ENCODE results near the gene CPZ. TPM values are rescaled to one million over a fixed set of nuclear protein-coding genes. Genes with fewer than 3 reads are reported as not detected.

Gene CPZ
- total and polyA plus RNA-seq, 10 of the 15 experiments (the other 5 are each of a cell fraction or from before 2014, with no cell fraction given), result not detected

DNA sequence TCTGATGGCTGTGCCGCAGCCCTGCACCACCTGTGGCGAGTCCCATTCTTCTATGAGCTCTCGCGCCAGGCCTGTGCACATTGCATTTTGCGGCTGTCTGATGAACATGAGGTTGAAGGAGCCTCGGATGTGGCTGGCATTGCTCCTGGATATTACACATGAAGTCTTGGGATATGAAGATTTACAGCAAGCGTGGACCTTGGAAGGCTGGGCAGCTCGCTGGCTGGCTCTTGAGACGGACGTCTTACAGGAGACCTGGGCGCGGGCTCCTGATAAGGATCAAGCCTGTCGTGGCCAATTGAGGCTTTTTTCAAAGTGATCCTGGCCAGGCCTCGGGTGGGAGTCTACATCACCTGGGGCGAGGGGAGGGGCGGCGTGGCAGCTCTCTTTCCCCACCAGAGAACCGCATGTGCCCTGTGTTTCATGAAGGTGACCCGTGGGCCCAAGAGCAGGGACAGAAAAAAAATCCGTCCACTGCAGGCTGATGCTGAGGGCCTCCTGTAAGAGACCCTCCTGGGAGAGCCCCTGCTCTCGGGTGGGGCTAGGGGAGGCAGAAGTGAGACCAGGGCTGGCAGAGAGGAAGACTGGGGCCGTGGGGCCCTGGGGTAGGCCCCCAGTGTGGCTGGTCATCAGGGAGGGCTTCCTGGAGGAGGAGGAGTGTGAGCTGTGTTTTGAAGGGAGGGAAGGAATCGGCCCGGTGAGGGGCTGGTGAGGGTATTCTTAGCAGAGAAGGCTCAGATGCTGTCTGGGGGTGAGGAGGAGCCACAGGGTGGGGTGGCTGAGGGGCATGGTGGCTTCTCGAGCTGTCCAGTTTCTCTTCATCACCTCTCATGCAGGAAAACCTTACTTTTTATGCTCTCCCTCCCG is 23.6 kb downstream of the CPZ start (continued):
- no peak for TF ChIP-seq SMAD1 (IDR thresholded peaks at IDR 0.05; ENCODE audit: low read depth, partially characterized antibody)
- TF ChIP-seq, protein P1, sequence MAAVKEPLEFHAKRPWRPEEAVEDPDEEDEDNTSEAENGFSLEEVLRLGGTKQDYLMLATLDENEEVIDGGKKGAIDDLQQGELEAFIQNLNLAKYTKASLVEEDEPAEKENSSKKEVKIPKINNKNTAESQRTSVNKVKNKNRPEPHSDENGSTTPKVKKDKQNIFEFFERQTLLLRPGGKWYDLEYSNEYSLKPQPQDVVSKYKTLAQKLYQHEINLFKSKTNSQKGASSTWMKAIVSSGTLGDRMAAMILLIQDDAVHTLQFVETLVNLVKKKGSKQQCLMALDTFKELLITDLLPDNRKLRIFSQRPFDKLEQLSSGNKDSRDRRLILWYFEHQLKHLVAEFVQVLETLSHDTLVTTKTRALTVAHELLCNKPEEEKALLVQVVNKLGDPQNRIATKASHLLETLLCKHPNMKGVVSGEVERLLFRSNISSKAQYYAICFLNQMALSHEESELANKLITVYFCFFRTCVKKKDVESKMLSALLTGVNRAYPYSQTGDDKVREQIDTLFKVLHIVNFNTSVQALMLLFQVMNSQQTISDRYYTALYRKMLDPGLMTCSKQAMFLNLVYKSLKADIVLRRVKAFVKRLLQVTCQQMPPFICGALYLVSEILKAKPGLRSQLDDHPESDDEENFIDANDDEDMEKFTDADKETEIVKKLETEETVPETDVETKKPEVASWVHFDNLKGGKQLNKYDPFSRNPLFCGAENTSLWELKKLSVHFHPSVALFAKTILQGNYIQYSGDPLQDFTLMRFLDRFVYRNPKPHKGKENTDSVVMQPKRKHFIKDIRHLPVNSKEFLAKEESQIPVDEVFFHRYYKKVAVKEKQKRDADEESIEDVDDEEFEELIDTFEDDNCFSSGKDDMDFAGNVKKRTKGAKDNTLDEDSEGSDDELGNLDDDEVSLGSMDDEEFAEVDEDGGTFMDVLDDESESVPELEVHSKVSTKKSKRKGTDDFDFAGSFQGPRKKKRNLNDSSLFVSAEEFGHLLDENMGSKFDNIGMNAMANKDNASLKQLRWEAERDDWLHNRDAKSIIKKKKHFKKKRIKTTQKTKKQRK (IDR thresholded peaks at IDR 0.05; ENCODE audit: low read depth, low read length), result no peak

DNA sequence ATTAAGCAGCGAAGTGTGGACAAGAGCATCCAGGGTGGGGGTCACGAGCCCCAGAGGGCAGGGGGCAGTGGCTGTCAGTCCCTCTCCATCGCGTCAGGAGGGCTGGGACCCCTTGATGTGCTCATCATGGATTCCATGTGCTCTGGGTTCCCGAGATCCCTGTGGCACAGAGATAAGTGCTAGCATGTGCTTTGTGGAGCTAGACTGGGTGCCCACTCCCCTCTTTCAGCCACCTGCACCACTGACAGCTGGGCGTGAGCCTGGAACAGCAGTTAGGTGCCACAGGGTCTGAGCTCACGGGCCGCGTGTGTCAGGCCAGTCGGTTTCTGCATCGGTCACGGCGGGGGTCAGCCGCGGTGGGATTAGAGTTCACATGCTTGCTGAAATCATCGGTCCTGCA is 24.3 kb downstream of the CPZ start:
- in situ Hi-C loops (cut with MboI), result loop anchor here (10.0 kb wide), 1 partner anchor 308 kb away; no protein-coding TSS in a partner anchor
- H3K4me2 ChIP-seq (ENCODE audit: control insufficient read depth, insufficient read depth), result no peak overlapping the region
- POLR2A ChIA-PET, result no interaction called here
- no peak for FAIRE-seq
- H3K9me3 ChIP-seq (replicated peaks; ENCODE audit: control insufficient read depth, insufficient read depth, low read length), result no peaks in the 10 kb centered on the region
- no peak overlapping the region for H3K4me3 ChIP-seq
- WGBS (ENCODE audit: insufficient coverage, insufficient replicate concordance, low lambda C conversion rate, missing lambda C conversion rate), result 45% methylated on average over 16 of the region's 16 CpGs
- RAD21 ChIA-PET (ENCODE audit: unreplicated experiment), result no interaction called here
- intact Hi-C loops (cut with micrococcal nuclease; ENCODE audit: unreplicated experiment), result no loop called here
- H3K27ac ChIP-seq (ENCODE audit: control insufficient read depth, insufficient read depth), result no peak overlapping the region
- H4K20me1 ChIP-seq (ENCODE audit: control insufficient read depth, insufficient read depth), result no peaks in the 10 kb centered on the region
- BruUV-seq (replicated peaks), result no TSS peak
- ATAC-seq, result no peak
- no peak overlapping the region for H3K9ac ChIP-seq (ENCODE audit: control insufficient read depth, insufficient read depth, low read length)
- CTCF ChIA-PET, result no interaction called here
- no peaks in the 10 kb centered on the region; a peak in 1 of 4 replicates for H3K36me3 ChIP-seq (ENCODE audit: control insufficient read depth in 2 of 2, insufficient read depth in 2 of 2, low read length in 1 of 2)
- SMC1A ChIA-PET (ENCODE audit: uncharacterized antibody, unreplicated experiment), result no interaction called here
- no peaks in the 10 kb centered on the region for H3K4me1 ChIP-seq (ENCODE audit: control insufficient read depth, insufficient read depth, low read length)
- DNase-seq (ENCODE audit: low read depth, low spot score), result no peak
- H2AFZ ChIP-seq (ENCODE audit: control insufficient read depth, low read depth, low read length), result no peak overlapping the region
- H3K79me2 ChIP-seq (ENCODE audit: control insufficient read depth, insufficient read depth, low read length), result no peaks in the 10 kb centered on the region
- H3K27me3 ChIP-seq (replicated peaks in 1 of 2; ENCODE audit: control insufficient read depth in 2 of 2, insufficient read depth in 2 of 2, low read length in 1 of 2), result no peaks in the 10 kb centered on the region; a peak in 1 of 4 replicates
- TF ChIP-seq, protein P2, sequence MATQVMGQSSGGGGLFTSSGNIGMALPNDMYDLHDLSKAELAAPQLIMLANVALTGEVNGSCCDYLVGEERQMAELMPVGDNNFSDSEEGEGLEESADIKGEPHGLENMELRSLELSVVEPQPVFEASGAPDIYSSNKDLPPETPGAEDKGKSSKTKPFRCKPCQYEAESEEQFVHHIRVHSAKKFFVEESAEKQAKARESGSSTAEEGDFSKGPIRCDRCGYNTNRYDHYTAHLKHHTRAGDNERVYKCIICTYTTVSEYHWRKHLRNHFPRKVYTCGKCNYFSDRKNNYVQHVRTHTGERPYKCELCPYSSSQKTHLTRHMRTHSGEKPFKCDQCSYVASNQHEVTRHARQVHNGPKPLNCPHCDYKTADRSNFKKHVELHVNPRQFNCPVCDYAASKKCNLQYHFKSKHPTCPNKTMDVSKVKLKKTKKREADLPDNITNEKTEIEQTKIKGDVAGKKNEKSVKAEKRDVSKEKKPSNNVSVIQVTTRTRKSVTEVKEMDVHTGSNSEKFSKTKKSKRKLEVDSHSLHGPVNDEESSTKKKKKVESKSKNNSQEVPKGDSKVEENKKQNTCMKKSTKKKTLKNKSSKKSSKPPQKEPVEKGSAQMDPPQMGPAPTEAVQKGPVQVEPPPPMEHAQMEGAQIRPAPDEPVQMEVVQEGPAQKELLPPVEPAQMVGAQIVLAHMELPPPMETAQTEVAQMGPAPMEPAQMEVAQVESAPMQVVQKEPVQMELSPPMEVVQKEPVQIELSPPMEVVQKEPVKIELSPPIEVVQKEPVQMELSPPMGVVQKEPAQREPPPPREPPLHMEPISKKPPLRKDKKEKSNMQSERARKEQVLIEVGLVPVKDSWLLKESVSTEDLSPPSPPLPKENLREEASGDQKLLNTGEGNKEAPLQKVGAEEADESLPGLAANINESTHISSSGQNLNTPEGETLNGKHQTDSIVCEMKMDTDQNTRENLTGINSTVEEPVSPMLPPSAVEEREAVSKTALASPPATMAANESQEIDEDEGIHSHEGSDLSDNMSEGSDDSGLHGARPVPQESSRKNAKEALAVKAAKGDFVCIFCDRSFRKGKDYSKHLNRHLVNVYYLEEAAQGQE (IDR thresholded peaks at IDR 0.05; ENCODE audit: low read depth, low read length), result no peak
- TF ChIP-seq KDM1A (IDR thresholded peaks at IDR 0.05; ENCODE audit: borderline replicate concordance) (no peak), POLR2A (IDR thresholded peaks at IDR 0.05; ENCODE audit: low read depth, low read length) (no peak)

Data from GM12878 (cell line).